Stomach (tissue), 9 donors: ENCODE results near the gene PDCD6IP. TPM values are rescaled to one million over a fixed set of nuclear protein-coding genes. Genes with fewer than 3 reads are reported as not detected.

Source experiments
- DNase-seq, 2 donors: peaks; one replicate each; pipeline versions ENCODE4 v3.0.0 to v3.0.0-alpha.2; 2013 to 2019
- H3K27ac ChIP-seq, 5 donors: fragments of 200-600 bp in 4 of 5; sonication (generic) in 4 of 5; one replicate each; pipeline ENCODE4 v1.5.1; 2013 to 2019; ENCODE audit warnings: mild to moderate bottlenecking in 1 of 5, moderate library complexity in 1 of 5
- H3K27me3 ChIP-seq, 3 donors: fragments of 200-600 bp; sonication (generic); one replicate each; pipeline ENCODE4 v1.5.1; 2017 to 2019; ENCODE audit warnings: mixed run types in 1 of 3
- H3K36me3 ChIP-seq, 4 donors: fragments of 200-600 bp; sonication (generic); 1 replicate in 3 of 4; 2 replicates in 1 of 4; pipeline ENCODE4 v1.5.1; 2016 to 2019
- H3K4me1 ChIP-seq, 4 donors: fragments of 200-600 bp; sonication (generic); one replicate each; pipeline ENCODE4 v1.5.1; 2016 to 2019
- H3K4me3 ChIP-seq, 4 donors: fragments of 200-600 bp; sonication (generic) in 3 of 4; one replicate each; pipeline ENCODE4 v1.5.1; 2016 to 2019; ENCODE audit warnings: mild to moderate bottlenecking in 1 of 4
- H3K9me3 ChIP-seq, 4 donors: fragments of 200-600 bp; sonication (generic); one replicate each; pipeline ENCODE4 v1.5.1; 2016 to 2019
- CTCF ChIP-seq, 7 experiments: fragments of 450-650 bp in 4 of 7; fragments of 200-600 bp in 3 of 7; sonication (generic) in 3 of 7; IDR thresholded peaks; one replicate each; pipeline ENCODE4 v1.5.1; 2016 to 2019; ENCODE audit warnings: antibody characterized with exemption in 7 of 7, control low read depth in 2 of 7, mild to moderate bottlenecking in 1 of 7
- EP300 ChIP-seq: sonication (generic); formaldehyde crosslinking; IDR thresholded peaks from one replicate; pipeline ENCODE4 v1.6.1; 2017; ENCODE audit warnings: antibody characterized with exemption
- POLR2A ChIP-seq, 4 donors: fragments of 450-650 bp; IDR thresholded peaks; one replicate each; pipeline ENCODE4 v1.6.1; 2016; ENCODE audit warnings: antibody characterized with exemption in 4 of 4, control low read depth in 2 of 4, mild to moderate bottlenecking in 1 of 4, moderate library complexity in 1 of 4
- POLR2AphosphoS5 ChIP-seq, 3 donors: sonication (generic); formaldehyde crosslinking; IDR thresholded peaks; one replicate each; pipeline ENCODE4 v1.6.1; 2016; ENCODE audit warnings: antibody characterized with exemption in 3 of 3
- WGBS, 5 donors: extraction: QIAGEN DNeasy Blood & Tissue Kit in 3 of 5; methylation state at CpG; one replicate each; pipeline versions ENCODE4 v1.1.5 to v1.1.7; 2013 to 2018; 5-methylcytosine and 5-hydroxymethylcytosine counted together
- intact Hi-C: fragments of 100-400 bp; cut with DNase I; formaldehyde crosslinking; loops from one replicate; pipeline ENCODE4 v1.15.1; 2023; ENCODE audit warnings: low total_unique reads
- polyA plus RNA-seq, 3 donors: library from polyadenylated mRNA; stranded (reverse); fragments of 200-250 nt; gene quantifications; one replicate each; pipeline ENCODE4 v1.2.3, GENCODE V29; 2013
- total RNA-seq, 5 donors: library from RNA; depleted of rRNA; stranded (reverse); fragments of >200 nt; gene quantifications; one replicate each; pipeline versions ENCODE4 v1.1.0 to v1.2.3, GENCODE V29; 2014 to 2016
- donor health status: healthy with polysubstance abuse.
- donor health status: Bipolar disorder and iron deficiency.
- donor health status: healthy.

Gene PDCD6IP
- total and polyA plus RNA-seq, 8 donors: 23.5 to 243 (median 74.7) TPM

GRCh38 chr3:33898901-33899300 is 100.5 kb downstream of the PDCD6IP start:
- no peak overlapping the region for H3K4me3 ChIP-seq
- 46 to 70% (median 57%) methylated on average over 2 of the region's 2 CpGs for WGBS, 5 donors
- intact Hi-C loops: no loop called here
- no peak overlapping the region for H3K27ac ChIP-seq
- no peak for DNase-seq
- H3K4me1 ChIP-seq: no peaks in the 10 kb centered on the region
- no peaks in the 10 kb centered on the region for H3K27me3 ChIP-seq
- no peaks in the 10 kb centered on the region for H3K9me3 ChIP-seq
- H3K36me3 ChIP-seq: no peaks in the 10 kb centered on the region
- TF ChIP-seq EP300 (no peak), POLR2AphosphoS5 (IDR thresholded peaks at IDR 0.05) (no peak), POLR2A (IDR thresholded peaks at IDR 0.05) (no peak), CTCF (IDR thresholded peaks at IDR 0.05) (no peak)

DNA sequence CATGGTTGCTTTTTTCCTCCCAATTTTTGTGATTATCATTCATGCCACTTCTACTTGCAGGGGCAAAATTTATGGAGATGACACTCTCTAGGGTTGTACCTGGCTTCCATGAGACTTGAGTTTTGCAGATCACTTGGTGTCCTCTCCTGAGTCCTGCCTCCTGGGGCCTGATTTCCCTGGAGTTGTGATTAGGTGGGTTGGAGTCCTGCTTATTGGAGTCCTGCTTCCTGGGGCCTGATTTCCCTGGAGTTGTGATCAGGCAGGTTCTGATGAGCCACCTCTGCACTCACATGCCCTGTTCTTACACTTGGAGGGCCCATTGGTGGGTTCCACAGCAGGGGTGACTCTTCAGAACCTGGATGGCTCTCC is 102.0 kb downstream of the PDCD6IP start:
- H3K4me1 ChIP-seq: no peaks in the 10 kb centered on the region
- H3K27me3 ChIP-seq: no peaks in the 10 kb centered on the region

DNA sequence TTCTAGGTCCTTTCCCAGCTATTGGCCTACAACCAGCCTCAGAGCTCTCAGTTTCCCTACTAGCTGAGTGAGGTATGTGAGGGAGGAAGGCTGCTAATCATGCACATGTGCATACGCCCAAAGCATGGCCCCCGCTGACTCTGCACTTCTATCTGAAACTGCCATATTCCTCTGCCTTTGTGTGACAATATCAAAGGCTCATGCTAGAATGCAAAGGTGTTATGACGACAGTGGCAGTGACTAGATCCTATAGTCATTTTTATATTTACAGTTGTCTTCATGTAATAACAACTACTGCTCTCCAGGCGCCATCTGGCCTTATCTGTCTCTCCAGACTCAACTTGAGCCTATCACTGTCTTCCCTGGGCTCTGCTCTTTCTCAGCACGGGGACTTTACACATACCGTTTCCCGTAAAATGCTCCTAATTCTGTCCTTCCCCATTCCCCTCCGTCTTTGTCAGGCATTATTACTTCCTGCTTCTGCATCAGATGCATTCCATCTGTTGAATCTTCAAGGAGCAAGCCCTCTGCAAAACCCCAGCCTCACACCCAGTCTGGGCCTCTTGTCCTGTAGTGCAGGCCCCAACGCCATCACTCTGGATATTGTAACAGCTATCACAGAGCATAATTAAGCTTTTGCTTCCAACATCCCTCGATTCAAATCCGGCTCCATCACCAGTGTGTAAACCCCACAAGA is 102.5 kb downstream of the PDCD6IP start:
- peak in 1 of 2 donors; percentile 10 for DNase-seq
- no peak overlapping the region for H3K4me3 ChIP-seq
- no peak overlapping the region for H3K27ac ChIP-seq
- H3K9me3 ChIP-seq: no peaks in the 10 kb centered on the region
- 75 to 84% (median 81%) methylated on average over 11 of the region's 11 CpGs for WGBS, 5 donors
- TF ChIP-seq POLR2AphosphoS5 (IDR thresholded peaks at IDR 0.05) (no peak), CTCF (IDR thresholded peaks at IDR 0.05) (no peak)
- H3K36me3 ChIP-seq: no peaks in the 10 kb centered on the region
- H3K27me3 ChIP-seq: no peaks in the 10 kb centered on the region
- intact Hi-C loops: no loop called here
- H3K4me1 ChIP-seq: no peaks in the 10 kb centered on the region

More for the DNA sequence above, 102.0 kb downstream of the PDCD6IP start:
- no peak for TF ChIP-seq POLR2A (IDR thresholded peaks at IDR 0.05)
- no peak for TF ChIP-seq CTCF (IDR thresholded peaks at IDR 0.05)
- TF ChIP-seq POLR2AphosphoS5 (IDR thresholded peaks at IDR 0.05): no peak
- TF ChIP-seq EP300: no peak
- no peak overlapping the region for H3K4me3 ChIP-seq
- intact Hi-C loops: no loop called here
- H3K9me3 ChIP-seq: no peaks in the 10 kb centered on the region
- no peak for DNase-seq
- no peaks in the 10 kb centered on the region for H3K36me3 ChIP-seq
- no peak overlapping the region for H3K27ac ChIP-seq

DNA sequence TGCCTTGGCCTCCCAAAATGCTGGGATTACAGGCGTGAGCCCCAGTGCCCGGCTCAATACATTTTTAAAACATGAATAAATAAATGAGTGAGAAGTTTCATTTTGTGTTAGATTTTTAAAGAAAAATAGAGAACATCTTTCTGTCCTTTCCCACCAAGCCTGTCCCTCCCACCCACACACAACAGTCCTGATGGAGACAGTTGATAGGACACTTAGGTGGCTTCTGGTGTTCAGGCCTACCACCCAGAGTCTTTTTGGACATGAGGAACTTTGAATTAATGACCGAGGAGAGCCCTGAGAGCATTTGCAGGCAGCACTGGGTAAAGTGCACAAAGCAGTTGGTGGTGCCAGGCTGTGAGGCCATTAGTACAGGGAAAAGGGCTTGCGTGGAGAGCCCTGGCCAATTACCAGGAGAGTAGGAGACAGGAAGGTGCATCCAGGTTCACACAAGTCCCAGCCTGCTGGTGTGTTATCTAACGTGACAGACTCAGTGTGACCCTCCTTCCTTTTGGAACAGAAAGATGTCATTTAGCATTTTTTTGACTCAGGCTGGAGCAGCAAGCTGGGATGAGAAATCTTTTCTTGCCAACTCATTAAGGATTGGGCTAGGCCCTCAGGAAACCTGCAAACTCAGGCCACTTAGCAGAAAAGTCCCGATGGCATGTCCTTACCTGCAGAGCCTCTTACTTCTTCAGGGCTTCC is 103.6 kb downstream of the PDCD6IP start:
- no peak overlapping the region for H3K27ac ChIP-seq
- H3K27me3 ChIP-seq: no peaks in the 10 kb centered on the region
- H3K36me3 ChIP-seq: no peaks in the 10 kb centered on the region
- DNase-seq: no peak
- no peaks in the 10 kb centered on the region for H3K4me1 ChIP-seq
- no peak for TF ChIP-seq POLR2AphosphoS5 (IDR thresholded peaks at IDR 0.05)
- TF ChIP-seq CTCF (IDR thresholded peaks at IDR 0.05): no peak
- no peak for TF ChIP-seq POLR2A (IDR thresholded peaks at IDR 0.05)
- TF ChIP-seq EP300: no peak
- intact Hi-C loops: no loop called here
- 80 to 88% (median 87%) methylated on average over 6 of the region's 6 CpGs for WGBS, 5 donors
- H3K4me3 ChIP-seq: no peak overlapping the region
- no peaks in the 10 kb centered on the region for H3K9me3 ChIP-seq
